Gastroesophageal sphincter (tissue), 3 donors: ENCODE results near the gene DEFB129.

Experiments
- EP300 ChIP-seq: sonication (generic); formaldehyde crosslinking; IDR thresholded peaks from one replicate; pipeline ENCODE4 v1.6.1; 2017; ENCODE audit warnings: antibody characterized with exemption, mild to moderate bottlenecking
- POLR2A ChIP-seq, 2 donors: fragments of 450-650 bp; IDR thresholded peaks; one replicate each; pipeline ENCODE4 v1.6.1; 2017; ENCODE audit warnings: antibody characterized with exemption in 2 of 2, mild to moderate bottlenecking in 2 of 2, moderate library complexity in 1 of 2
- TF ChIP-seq, protein P1 (sequence below), 4 experiments: fragments of 200-600 bp in 2 of 4; fragments of 450-650 bp in 2 of 4; sonication (generic) in 1 of 4; IDR thresholded peaks; one replicate each; pipeline ENCODE4 v1.5.1; 2017 to 2019; ENCODE audit warnings: antibody characterized with exemption in 4 of 4, mild to moderate bottlenecking in 2 of 4, moderate library complexity in 2 of 4

DNA sequence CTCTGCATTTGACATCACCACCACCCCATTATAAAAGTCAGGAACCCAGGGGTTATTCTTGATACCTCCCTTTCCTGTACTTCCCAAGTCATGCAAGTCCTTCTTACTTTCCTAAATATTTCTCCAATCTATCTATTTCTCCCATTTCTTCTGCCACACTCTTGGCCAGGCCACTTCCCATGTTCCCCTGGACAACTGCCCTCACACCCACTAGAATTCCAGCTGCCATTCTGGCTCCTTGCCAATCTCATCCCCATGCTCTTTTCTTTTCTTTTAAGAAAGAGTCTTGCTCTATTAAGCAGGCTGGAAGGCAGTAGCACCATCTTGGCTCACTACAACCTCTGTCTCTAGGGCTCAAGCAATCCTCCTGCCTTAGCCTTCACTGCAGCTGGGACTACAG, 45.7 kb downstream of the DEFB129 start:
- TF ChIP-seq, protein P1, sequence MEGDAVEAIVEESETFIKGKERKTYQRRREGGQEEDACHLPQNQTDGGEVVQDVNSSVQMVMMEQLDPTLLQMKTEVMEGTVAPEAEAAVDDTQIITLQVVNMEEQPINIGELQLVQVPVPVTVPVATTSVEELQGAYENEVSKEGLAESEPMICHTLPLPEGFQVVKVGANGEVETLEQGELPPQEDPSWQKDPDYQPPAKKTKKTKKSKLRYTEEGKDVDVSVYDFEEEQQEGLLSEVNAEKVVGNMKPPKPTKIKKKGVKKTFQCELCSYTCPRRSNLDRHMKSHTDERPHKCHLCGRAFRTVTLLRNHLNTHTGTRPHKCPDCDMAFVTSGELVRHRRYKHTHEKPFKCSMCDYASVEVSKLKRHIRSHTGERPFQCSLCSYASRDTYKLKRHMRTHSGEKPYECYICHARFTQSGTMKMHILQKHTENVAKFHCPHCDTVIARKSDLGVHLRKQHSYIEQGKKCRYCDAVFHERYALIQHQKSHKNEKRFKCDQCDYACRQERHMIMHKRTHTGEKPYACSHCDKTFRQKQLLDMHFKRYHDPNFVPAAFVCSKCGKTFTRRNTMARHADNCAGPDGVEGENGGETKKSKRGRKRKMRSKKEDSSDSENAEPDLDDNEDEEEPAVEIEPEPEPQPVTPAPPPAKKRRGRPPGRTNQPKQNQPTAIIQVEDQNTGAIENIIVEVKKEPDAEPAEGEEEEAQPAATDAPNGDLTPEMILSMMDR (IDR thresholded peaks at IDR 0.05) = no peak
- TF ChIP-seq POLR2A (IDR thresholded peaks at IDR 0.05) (no peak), EP300 (no peak)
